Lower lobe of right lung (tissue), 2 donors: ENCODE measurements around the gene CEBPZ. TPM values are rescaled to one million over a fixed set of nuclear protein-coding genes. Genes with fewer than 3 reads are reported as not detected.

ENCODE experiments used
- ATAC-seq, 2 donors: fragments of 200-7000 bp; cut with Tn5 transposase; one replicate each; pipeline ENCODE4 v1.9.1; 2020 to 2022; ENCODE audit warnings: mild to moderate bottlenecking in 2 of 2, moderate library complexity in 2 of 2
- DNase-seq: peaks from one replicate; pipeline ENCODE4 v3.0.0-alpha.2; 2020
- H3K27ac ChIP-seq: fragments of 200-600 bp; one replicate; pipeline ENCODE4 v1.8.0; 2022
- H3K27me3 ChIP-seq: fragments of 200-600 bp; one replicate; pipeline ENCODE4 v1.8.0; 2022; ENCODE audit warnings: low read depth
- H3K36me3 ChIP-seq: fragments of 200-600 bp; one replicate; pipeline ENCODE4 v1.8.0; 2022; ENCODE audit warnings: mild to moderate bottlenecking
- H3K4me1 ChIP-seq: fragments of 200-600 bp; one replicate; pipeline ENCODE4 v1.8.0; 2022
- H3K4me3 ChIP-seq: fragments of 200-600 bp; one replicate; pipeline ENCODE4 v1.8.0; 2022; ENCODE audit warnings: mild to moderate bottlenecking
- H3K9me3 ChIP-seq: fragments of 200-600 bp; one replicate; pipeline ENCODE4 v1.8.0; 2022
- CTCF ChIP-seq: fragments of 200-600 bp; IDR thresholded peaks from one replicate; pipeline ENCODE4 v1.8.0; 2022; ENCODE audit warnings: antibody characterized with exemption, mild to moderate bottlenecking
- intact Hi-C: fragments of 100-400 bp; cut with DNase I; formaldehyde crosslinking; loops from one replicate; pipeline ENCODE4 v1.11.0; 2022
- total RNA-seq: library from RNA; stranded (reverse); fragmentation: NEBNext Ultra II Directional; extraction: Animal tissue kit (Norgen Biotek cat#: 25700); gene quantifications from one replicate; pipeline ENCODE4 v1.2.1, GENCODE V29; 2021
- donor health status: DM: no; HTN: yes; CAD: no; lungs with severe emphysema.

The CEBPZ gene
- total RNA-seq, 1 donor from 2014 or later, result 45.3 TPM

GRCh38 chr2:37188570-37188969 lies 42.8 kb downstream of the CEBPZ start, which contains the start of gene SULT6B1:
Gene SULT6B1 (minus strand): TSS chr2:37188670. CDS start chr2:37188640, 30 bp downstream.
- no peaks in the 10 kb centered on the region for H3K9me3 ChIP-seq
- intact Hi-C loops, result no loop called here
- TF ChIP-seq CTCF, result no peak
- H3K4me3 ChIP-seq, result no peak within 1 kb of the TSS
- no peaks in the 10 kb centered on the region for H3K4me1 ChIP-seq
- no peaks in the 10 kb centered on the region for H3K36me3 ChIP-seq
- H3K27ac ChIP-seq, result no peak within 1 kb of the TSS
- peaks cover 6% of the 10 kb centered on the region for H3K27me3 ChIP-seq
- DNase-seq (no peak), ATAC-seq (no peak)

- H3K4me3 ChIP-seq, result no peak overlapping the region
- no peaks in the 10 kb centered on the region for H3K36me3 ChIP-seq
- ATAC-seq, result no peak
- no peaks in the 10 kb centered on the region for H3K4me1 ChIP-seq
- no peak for DNase-seq
- TF ChIP-seq CTCF, result no peak
- H3K9me3 ChIP-seq, result no peaks in the 10 kb centered on the region
- peaks cover 6% of the 10 kb centered on the region for H3K27me3 ChIP-seq
- H3K27ac ChIP-seq, result no peak overlapping the region
- intact Hi-C loops, result no loop called here
Measured at GRCh38 chr2:37181726-37182684, 49.4 kb downstream of the CEBPZ start.

GRCh38 chr2:37180640-37181039 lies 50.8 kb downstream of the CEBPZ start:
- no peak for TF ChIP-seq CTCF
- intact Hi-C loops, result no loop called here
- Histone ChIP-seq H3K4me3 (no peak overlapping the region), H3K36me3 (no peaks in the 10 kb centered on the region), H3K9me3 (no peaks in the 10 kb centered on the region), H3K4me1 (no peaks in the 10 kb centered on the region), H3K27ac (no peak overlapping the region), H3K27me3 (peaks cover 6% of the 10 kb centered on the region)
- DNase-seq (no peak), ATAC-seq (no peak)

- H3K4me3 ChIP-seq, result no peak overlapping the region
- H3K36me3 ChIP-seq, result no peaks in the 10 kb centered on the region
- H3K27ac ChIP-seq, result no peak overlapping the region
- intact Hi-C loops, result no loop called here
- H3K4me1 ChIP-seq, result no peaks in the 10 kb centered on the region
- TF ChIP-seq CTCF, result no peak
- no peaks in the 10 kb centered on the region for H3K9me3 ChIP-seq
- no peak for DNase-seq
- peaks cover 6% of the 10 kb centered on the region for H3K27me3 ChIP-seq
- no peak for ATAC-seq
Measured at GRCh38 chr2:37180006-37180639, 51.3 kb downstream of the CEBPZ start.

GRCh38 chr2:37173741-37174140 lies 57.7 kb downstream of the CEBPZ start:
- H3K9me3 ChIP-seq, result no peaks in the 10 kb centered on the region
- no peak for DNase-seq
- no peak overlapping the region for H3K27ac ChIP-seq
- no peaks in the 10 kb centered on the region for H3K36me3 ChIP-seq
- no peaks in the 10 kb centered on the region for H3K4me1 ChIP-seq
- intact Hi-C loops, result no loop called here
- H3K27me3 ChIP-seq, result no peaks in the 10 kb centered on the region
- no peak for TF ChIP-seq CTCF
- no peak overlapping the region for H3K4me3 ChIP-seq
- ATAC-seq, result no peak
